NCI-H2227 (cell line): Measurements from ENCODE around the gene SPRYD3.
"Not testable (repeated sequence)": the region's sequence is repeated elsewhere in the genome, so short reads cannot be mapped to it uniquely, and the experiment has no call there.

ENCODE experiments used
- DNase-seq: peaks from one replicate; lab custom pipeline; 2025; ENCODE audit not compliant: unreplicated experiment; lab: John Stamatoyannopoulos, UW

SPRYD3 gene

GRCh38 chr12:53101931-53102781 lies 23.0 kb upstream of the SPRYD3 start:
- no peak for DNase-seq

- no peak for DNase-seq
These were observed 22.1 kb upstream of the SPRYD3 start for GRCh38 chr12:53101266-53101665.

GRCh38 chr12:53100466-53101151 lies 21.4 kb upstream of the SPRYD3 start:
- no peak for DNase-seq

GRCh38 chr12:53099071-53099882 lies 20.1 kb upstream of the SPRYD3 start:
- DNase-seq = peak; percentile 73

- no peak for DNase-seq
These were observed 19.3 kb upstream of the SPRYD3 start for GRCh38 chr12:53098354-53098981.

GRCh38 chr12:53097564-53098353 lies 18.6 kb upstream of the SPRYD3 start, which contains the start of gene IGFBP6:
Gene IGFBP6 (plus strand): TSS chr12:53097667. CDS start chr12:53097718, 51 bp downstream.
- peak; percentile 56 for DNase-seq

- DNase-seq = peak; percentile 16
These were observed 18.0 kb upstream of the SPRYD3 start for GRCh38 chr12:53097207-53097563.

- no peak for DNase-seq
These were observed 17.6 kb upstream of the SPRYD3 start for GRCh38 chr12:53096759-53097158.

- peak; percentile 20 for DNase-seq
These were observed 17.0 kb upstream of the SPRYD3 start for GRCh38 chr12:53096089-53096741.

GRCh38 chr12:53095596-53095895 lies 16.4 kb upstream of the SPRYD3 start:
- DNase-seq = not testable (repeated sequence)

GRCh38 chr12:53094796-53095595 lies 15.8 kb upstream of the SPRYD3 start:
- DNase-seq = not testable (repeated sequence)

GRCh38 chr12:53094394-53094787 lies 15.2 kb upstream of the SPRYD3 start:
- DNase-seq = no peak

- no peak for DNase-seq
These were observed 14.7 kb upstream of the SPRYD3 start for GRCh38 chr12:53093777-53094393.

GRCh38 chr12:53091756-53092155 lies 12.6 kb upstream of the SPRYD3 start:
- no peak for DNase-seq

GRCh38 chr12:53090554-53090953 lies 11.4 kb upstream of the SPRYD3 start:
- DNase-seq = no peak

GRCh38 chr12:53090105-53090504 lies 10.9 kb upstream of the SPRYD3 start:
- no peak for DNase-seq

GRCh38 chr12:53086361-53086760 lies 7.2 kb upstream of the SPRYD3 start:
- no peak for DNase-seq

- DNase-seq = no peak
These were observed 3.5 kb upstream of the SPRYD3 start for GRCh38 chr12:53082637-53083175.
